HepG2 (cell line): ENCODE measurements around the gene TNFSF10. TPM values are rescaled to one million over a fixed set of nuclear protein-coding genes. Genes with fewer than 3 reads are reported as not detected.

ENCODE experiments used
- ATAC-seq: fragments of 200-7000 bp; cut with Tn5 transposase; 3 replicates; pipeline ENCODE4 v1.9.1; 2020; ENCODE audit warnings: mild to moderate bottlenecking, moderate library complexity
- BruUV-seq: library from RNA; stranded (reverse); fragments of 400-500 nt; replicated peaks from 2 replicates; lab custom pipeline; 2021; lab: Mats Ljungman, UMichigan
- CTCF ChIA-PET: fragments of 300-600 bp; formaldehyde crosslinking; extraction: SDS; loops from one replicate; lab custom pipeline; 2021; ENCODE audit warnings: low total read pairs, inconsistent platforms, low intra/inter-chr PET ratio; lab: Yijun Ruan, JAX
- POLR2A ChIA-PET: fragments of 350-600 bp; sonication (Branson Sonifier 250); formaldehyde crosslinking; loops from one replicate; lab custom pipeline; 2020; ENCODE audit warnings: antibody characterized with exemption, inconsistent platforms; lab: Yijun Ruan, JAX
- DNase-seq: peaks from one replicate; pipeline ENCODE4 v3.0.0-alpha.2; 2015; ENCODE audit warnings: low spot score
- FAIRE-seq: peaks from 3 replicates; lab custom pipeline; 2011; peaks lifted over from hg19 to GRCh38; lab: Jason Lieb, UNC
- H2AFZ ChIP-seq: one replicate; pipeline ENCODE4 v1.6.1; 2011; ENCODE audit warnings: low read length, inconsistent platforms
- H3K27ac ChIP-seq: fragments of 300-600 bp; 3 replicates; pipeline ENCODE4 v1.8.0; 2011; ENCODE audit warnings: mixed run types, mild to moderate bottlenecking, mixed read lengths, low read length, inconsistent platforms; ENCODE audit not compliant: insufficient read depth; ENCODE audit errors: extremely low read length
- H3K27me3 ChIP-seq, 2 experiments: fragments of 200-600 bp in 1 of 2; 2 replicates in 1 of 2; 3 replicates in 1 of 2; pipeline versions ENCODE4 v1.6.0 to v1.8.0; 2011; ENCODE audit warnings: low read length in 2 of 2, mild to moderate bottlenecking in 2 of 2, moderate library complexity in 2 of 2, inconsistent platforms in 1 of 2; ENCODE audit not compliant: insufficient read depth in 2 of 2, control insufficient read depth in 1 of 2
- H3K36me3 ChIP-seq, 2 experiments: fragments of 200-600 bp in 1 of 2; replicated peaks in 1 of 2; 2 replicates in 1 of 2; 3 replicates in 1 of 2; pipeline versions ENCODE4 v1.5.1 to v1.8.0; 2011; ENCODE audit warnings: low read length in 2 of 2, inconsistent platforms in 1 of 2; ENCODE audit not compliant: insufficient read depth in 2 of 2, control insufficient read depth in 1 of 2
- H3K4me1 ChIP-seq: 2 replicates; pipeline ENCODE4 v1.5.1; 2012; ENCODE audit warnings: low read length, inconsistent platforms; ENCODE audit not compliant: insufficient read depth
- H3K4me2 ChIP-seq: 2 replicates; pipeline ENCODE4 v1.6.0; 2011; ENCODE audit warnings: low read depth, low read length, inconsistent platforms
- H3K4me3 ChIP-seq, 3 experiments: fragments of 200-600 bp in 1 of 3; sonication (generic), shearing (Covaris generic) in 1 of 3; replicated peaks in 1 of 3; 2 replicates each; pipeline ENCODE4 v1.5.1; 2011 to 2016; ENCODE audit warnings: low read length in 3 of 3, inconsistent platforms in 2 of 3, low read depth in 2 of 3, mild to moderate bottlenecking in 2 of 3, control low read depth in 1 of 3, mixed read lengths in 1 of 3; ENCODE audit not compliant: insufficient read depth in 1 of 3
- H3K79me2 ChIP-seq: one replicate; pipeline ENCODE4 v1.6.1; 2011; ENCODE audit warnings: low read length, inconsistent platforms; ENCODE audit not compliant: insufficient read depth
- H3K9ac ChIP-seq: 2 replicates; pipeline ENCODE4 v1.6.0; 2011; ENCODE audit warnings: mild to moderate bottlenecking, low read depth, low read length, inconsistent platforms; ENCODE audit not compliant: insufficient read depth
- H3K9me3 ChIP-seq: 2 replicates; pipeline ENCODE4 v1.5.1; 2012; ENCODE audit warnings: mild to moderate bottlenecking, low read length
- H4K20me1 ChIP-seq: 2 replicates; pipeline ENCODE4 v1.6.0; 2011; ENCODE audit warnings: inconsistent platforms, mild to moderate bottlenecking, low read length, moderate library complexity; ENCODE audit not compliant: insufficient read depth
- ARID5B ChIP-seq: IDR thresholded peaks from 2 replicates; pipeline ENCODE4 v1.4.0; 2020; ENCODE audit warnings: mild to moderate bottlenecking, missing genetic modification reagents
- MLXIP ChIP-seq: sonication (generic); formaldehyde crosslinking; IDR thresholded peaks from 2 replicates; pipeline ENCODE4 v1.9.0; 2021; ENCODE audit warnings: missing genetic modification reagents, borderline replicate concordance
- NFAT5 ChIP-seq: sonication (generic); formaldehyde crosslinking; IDR thresholded peaks from 2 replicates; pipeline ENCODE4 v1.4.0; 2020; ENCODE audit warnings: missing genetic modification reagents
- TFDP2 ChIP-seq: sonication (generic); formaldehyde crosslinking; IDR thresholded peaks from 2 replicates; pipeline ENCODE4 v1.4.0; 2020; ENCODE audit warnings: missing genetic modification reagents
- ZBTB21 ChIP-seq: sonication (generic); formaldehyde crosslinking; IDR thresholded peaks from 2 replicates; pipeline ENCODE4 v1.4.0; 2020; ENCODE audit warnings: missing genetic modification reagents
- ZBTB26 ChIP-seq: IDR thresholded peaks from 2 replicates; pipeline ENCODE4 v1.6.1; 2016; ENCODE audit warnings: missing compliant biosample characterization, missing genetic modification reagents, borderline replicate concordance
- ZNF567 ChIP-seq: sonication (generic); formaldehyde crosslinking; IDR thresholded peaks from 2 replicates; pipeline ENCODE4 v1.8.1; 2023; ENCODE audit warnings: mild to moderate bottlenecking, missing genetic modification reagents, borderline replicate concordance
- WGBS: methylation state at CpG from one replicate; pipeline ENCODE4 v1.1.6; 2017; ENCODE audit warnings: low lambda C conversion rate; 5-methylcytosine and 5-hydroxymethylcytosine counted together
- in situ Hi-C: cut with HindIII; loops from 2 replicates; pipeline ENCODE4 v1.10.0; 2017; ENCODE audit warnings: low pct_unique_long_range_greater_than_20kb; ENCODE audit not compliant: extremely low pct_ligation_motif_present
- intact Hi-C: fragments of 100-400 bp; cut with micrococcal nuclease; formaldehyde crosslinking; loops from one replicate; pipeline ENCODE4 v1.10.0; 2022; ENCODE audit not compliant: unreplicated experiment
- polyA plus RNA-seq, 8 experiments: library from polyadenylated mRNA; depleted of rRNA in 3 of 8; stranded (reverse) in 7 of 8; unstranded in 1 of 8; fragments of >200 nt; fragmentation: Illumina TruSeq in 4 of 8; extraction: Trizol in 4 of 8; gene quantifications; 2 replicates each; pipeline versions ENCODE4 v1.2.1 to v1.2.3, GENCODE V29; 2011 to 2016; ENCODE audit warnings: low read depth in 4 of 8, missing spikeins in 1 of 8, mixed read lengths in 1 of 8; ENCODE audit not compliant: insufficient read depth in 1 of 8
- total RNA-seq, 5 experiments: library from RNA; depleted of rRNA; stranded (reverse); fragments of >200 nt; fragmentation: Illumina TruSeq; extraction: Trizol; gene quantifications; 2 replicates each; pipeline ENCODE4 v1.2.3, GENCODE V29; 2016; ENCODE audit warnings: low read depth in 1 of 5

TNFSF10 gene
- total and polyA plus RNA-seq, 2 of the 13 experiments (the other 11 are each of a cell fraction or from before 2014, with no cell fraction given): 8.4 to 9.9 TPM

GRCh38 chr3:172538368-172539151, 15.3 kb upstream of the TNFSF10 start:
- Histone ChIP-seq H3K4me3 (no peak overlapping the region), H3K4me2 (no peak overlapping the region), H3K4me1 (peaks cover 43% of the 10 kb centered on the region), H3K9ac (no peak overlapping the region), H3K79me2 (no peaks in the 10 kb centered on the region), H3K27ac (no peak overlapping the region), H2AFZ (no peak overlapping the region), H3K9me3 (peaks cover 6% of the 10 kb centered on the region; the same call in 1 of the 2 replicates), H3K36me3 (no peaks in the 10 kb centered on the region), H3K27me3 (no peaks in the 10 kb centered on the region), H4K20me1 (no peaks in the 10 kb centered on the region)
- CTCF ChIA-PET: no interaction called here
- 73% methylated on average over 3 of the region's 3 CpGs for WGBS
- in situ Hi-C loops (no loop called here), intact Hi-C loops (no loop called here)
- DNase-seq: no peak
- FAIRE-seq: no peak
- no peak for ATAC-seq
- POLR2A ChIA-PET: interaction anchor here (1.0 kb wide), 1 partner anchor 15 kb away, joined by 3 read pairs; the partner anchor contains the start of gene TNFSF10
- BruUV-seq: no TSS peak
- TF ChIP-seq ZBTB21 (no peak), ARID5B (CRISPR knock-in tag) (no peak), ZBTB26 (CRISPR knock-in tag) (no peak), NFAT5 (no peak), TFDP2 (CRISPR knock-in tag) (no peak), MLXIP (no peak), ZNF567 (CRISPR knock-in tag) (no peak)
